GM21360 (cell line): ENCODE results near the gene HORMAD1.
"Not testable (repeated sequence)": the region's sequence is repeated elsewhere in the genome, so short reads cannot be mapped to it uniquely, and the experiment has no call there.

Experiments used
- ATAC-seq: cut with Tn5 transposase; IDR thresholded peaks from one replicate; pipeline ENCODE4 v1.9.1; 2021; ENCODE audit warnings: mild to moderate bottlenecking, moderate library complexity; ENCODE audit not compliant: unreplicated experiment

The HORMAD1 gene

GRCh38 chr1:150703427-150703826 lies 17.3 kb downstream of the HORMAD1 start:
- no peak for ATAC-seq

- ATAC-seq: peak; percentile 96
Observed at GRCh38 chr1:150696995-150697927, 23.4 kb downstream of the HORMAD1 start, which contains the start of gene GOLPH3L. Gene GOLPH3L, minus strand, starts transcription at chr1:150697154. Its CDS starts 2,316 bp downstream, at chr1:150694838.

GRCh38 chr1:150696590-150696989 lies 24.1 kb downstream of the HORMAD1 start:
- no peak for ATAC-seq

DNA sequence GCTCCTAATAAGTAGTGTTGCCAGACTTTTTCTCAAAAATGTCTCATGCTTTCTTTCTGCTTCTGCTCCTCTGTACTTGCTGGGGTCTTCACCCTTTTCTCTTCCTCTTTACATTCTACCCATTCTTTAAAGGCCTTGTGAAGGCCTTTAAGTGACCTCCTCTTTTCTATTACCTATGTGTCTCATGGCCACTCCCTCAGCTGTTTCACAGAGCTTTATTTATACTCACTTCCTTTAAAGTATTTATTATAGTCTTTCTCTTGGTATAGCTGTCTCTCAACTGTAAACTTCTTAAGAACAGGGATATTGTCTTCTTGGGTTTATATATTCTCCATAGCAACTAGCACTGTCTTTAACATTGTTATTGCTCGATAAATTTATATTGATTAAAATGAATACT lies 24.5 kb downstream of the HORMAD1 start:
- ATAC-seq: no peak

- no peak for ATAC-seq
Observed at GRCh38 chr1:150695561-150695960, 25.1 kb downstream of the HORMAD1 start.

GRCh38 chr1:150692720-150693119 lies 28.0 kb downstream of the HORMAD1 start:
- no peak for ATAC-seq

DNA sequence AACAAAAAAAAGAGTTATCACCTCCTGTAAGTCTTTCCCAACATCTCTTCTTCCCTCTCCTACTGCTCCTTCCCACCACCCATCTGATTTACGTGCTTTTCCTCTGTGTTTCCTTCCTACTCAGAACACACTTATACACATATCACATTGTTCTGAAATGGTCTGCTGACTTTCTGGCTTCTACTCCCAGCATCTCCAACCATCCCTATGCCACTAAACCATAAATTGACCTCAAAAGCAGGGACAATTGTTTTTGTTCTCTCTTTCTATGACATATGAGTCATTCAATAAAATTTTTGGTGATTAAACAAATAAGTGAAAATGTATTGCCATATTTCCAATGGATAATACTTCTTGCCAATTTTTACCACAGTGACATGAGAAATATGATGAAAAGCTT lies 31.9 kb downstream of the HORMAD1 start:
- ATAC-seq: no peak

- no peak for ATAC-seq
Observed at GRCh38 chr1:150686275-150686674, 34.4 kb downstream of the HORMAD1 start.

GRCh38 chr1:150683914-150684313 lies 36.8 kb downstream of the HORMAD1 start:
- no peak for ATAC-seq

GRCh38 chr1:150678988-150679387 lies 41.7 kb downstream of the HORMAD1 start:
- ATAC-seq: no peak

GRCh38 chr1:150674881-150675280 lies 45.8 kb downstream of the HORMAD1 start:
- no peak for ATAC-seq

DNA sequence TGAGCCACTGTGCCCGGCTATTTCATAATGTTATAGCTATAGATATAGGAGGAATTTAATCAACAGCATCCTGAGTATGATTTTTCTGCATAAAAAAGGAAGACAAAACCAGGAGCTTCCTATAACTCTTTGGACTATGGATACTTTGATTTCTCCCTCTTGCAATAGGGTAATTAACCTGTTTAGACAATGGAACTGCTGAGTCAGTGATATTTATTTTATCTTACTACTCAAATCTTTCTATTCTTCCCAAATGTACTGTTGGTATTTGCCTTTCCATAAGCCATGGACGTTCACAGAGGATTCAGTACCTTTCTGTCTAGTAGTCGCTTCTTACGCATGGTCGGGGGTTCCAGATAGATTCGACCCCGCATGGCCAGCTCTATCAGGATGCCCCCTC lies 57.4 kb downstream of the HORMAD1 start:
- no peak for ATAC-seq

- ATAC-seq: no peak
Observed at GRCh38 chr1:150662811-150663210, 57.9 kb downstream of the HORMAD1 start.

- ATAC-seq: no peak
Observed at GRCh38 chr1:150661156-150661555, 59.5 kb downstream of the HORMAD1 start.

GRCh38 chr1:150660584-150660983 lies 60.1 kb downstream of the HORMAD1 start:
- ATAC-seq: no peak

DNA sequence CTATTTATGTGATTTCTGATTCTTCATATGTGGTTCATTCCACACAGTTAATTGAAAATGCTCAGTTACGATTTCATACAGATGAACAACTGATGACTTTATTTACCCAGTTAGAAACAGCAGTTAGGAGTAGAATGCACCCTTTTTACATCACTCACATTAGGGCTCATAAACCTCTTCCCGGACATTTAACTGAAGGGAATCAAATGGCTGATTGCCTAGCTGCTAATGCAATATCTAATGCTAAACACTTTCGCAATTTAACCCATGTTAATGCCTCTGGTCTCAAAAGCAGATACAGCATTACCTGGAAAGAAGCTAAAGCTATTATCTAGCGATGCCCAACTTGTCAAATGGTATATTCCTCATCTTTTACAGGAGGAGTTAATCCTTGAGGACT lies 63.6 kb downstream of the HORMAD1 start:
- not testable (repeated sequence) for ATAC-seq

DNA sequence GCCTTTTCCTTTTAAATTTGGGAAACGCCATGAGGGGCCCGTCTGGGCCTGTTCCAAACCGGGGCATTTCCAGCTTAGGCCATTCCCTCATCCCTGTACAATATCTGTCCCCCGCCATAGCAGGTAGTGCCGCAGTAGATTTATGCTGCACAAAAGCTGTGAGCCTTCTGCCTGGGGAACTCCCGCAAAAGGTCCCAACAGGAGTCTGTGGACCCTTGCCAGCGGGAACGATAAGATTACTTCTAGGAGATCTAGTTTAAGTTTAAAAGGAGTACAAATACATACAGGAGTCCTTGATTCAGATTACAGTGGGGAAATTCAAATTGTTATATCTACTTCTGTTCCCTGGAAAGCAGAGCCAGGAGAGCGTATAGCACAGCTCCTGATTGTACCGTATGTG lies 66.1 kb downstream of the HORMAD1 start:
- ATAC-seq: not testable (repeated sequence)

DNA sequence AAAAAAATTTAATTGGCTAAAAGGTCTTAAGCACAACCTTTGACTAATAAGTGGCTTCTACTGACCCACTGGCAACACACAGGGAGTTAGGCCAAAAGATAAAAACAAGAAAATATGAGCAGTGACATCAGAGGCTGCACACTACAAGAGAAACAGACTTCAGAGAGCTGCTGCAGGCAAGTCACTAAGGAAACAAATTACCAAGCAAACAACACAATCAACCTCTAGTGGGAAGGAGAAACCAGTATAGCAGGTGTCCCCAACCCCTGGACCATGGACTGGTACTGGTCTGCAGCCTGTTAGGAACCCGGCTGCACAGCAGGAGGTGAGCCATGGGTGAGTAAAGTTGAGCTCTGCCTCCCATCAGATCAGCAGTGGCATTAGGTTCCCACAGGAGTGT lies 70.5 kb downstream of the HORMAD1 start:
- ATAC-seq: no peak

GRCh38 chr1:150649441-150650075 lies 71.1 kb downstream of the HORMAD1 start:
- no peak for ATAC-seq
